ENCODE results near the gene ASAP2.

DNA sequence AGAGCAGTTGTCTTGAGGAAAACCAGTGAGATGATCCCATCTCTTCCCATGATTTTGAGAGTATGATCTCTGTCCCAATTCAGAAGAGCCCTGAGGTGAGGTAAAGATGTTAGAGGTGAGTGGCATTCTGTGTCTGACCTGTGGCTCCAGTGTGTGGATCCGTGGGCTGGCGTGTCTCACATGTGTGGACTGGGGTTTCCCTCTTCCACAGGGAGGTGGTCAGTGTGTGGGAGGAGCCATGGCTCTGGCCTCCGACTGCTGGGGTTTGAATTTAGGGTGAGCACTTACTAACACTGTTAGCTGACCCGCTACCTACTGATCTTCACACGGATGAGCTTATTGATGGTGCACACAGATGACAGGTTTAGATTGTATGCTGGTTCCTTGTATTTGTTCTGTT lies 31.2 kb downstream of the ASAP2 start:
- TF ChIP-seq EZH2 (IDR thresholded peaks at IDR 0.05), result no peak
- no peak for TF ChIP-seq POLR2AphosphoS5 (IDR thresholded peaks at IDR 0.05; ENCODE audit: borderline replicate concordance, low read depth, low read length)
- no peak for TF ChIP-seq FOXP2 (optimal IDR thresholded peaks at IDR 0.05; ENCODE audit: control extremely low read depth, extremely low read length, insufficient read depth)

Data from SK-N-MC (cell line).